GM13977 (cell line): ENCODE results near the gene SREK1.
"Not testable (repeated sequence)": the region's sequence is repeated elsewhere in the genome, so short reads cannot be mapped to it uniquely, and the experiment has no call there.

Source experiments
- DNase-seq: peaks from one replicate; pipeline ENCODE4 v3.0.0; 2012; ENCODE audit warnings: low spot score
- CTCF ChIP-seq: IDR thresholded peaks from 2 replicates; pipeline ENCODE4 v1.5.1; 2012; ENCODE audit warnings: mild to moderate bottlenecking, control low read depth; ENCODE audit not compliant: insufficient read depth; ENCODE audit errors: extremely low read depth, missing control alignments
- in situ Hi-C: fragments of 300-500 bp; cut with MboI; formaldehyde crosslinking; loops from one replicate; pipeline ENCODE4 v1.12.0; 2022; ENCODE audit warnings: low sequenced_read_pairs, low pct_unique_long_range_greater_than_20kb, mixed read lengths, inconsistent platforms; ENCODE audit not compliant: unreplicated experiment

SREK1 gene

GRCh38 chr5:66130493-66130892 is 13.6 kb upstream of the SREK1 start:
- in situ Hi-C loops: no loop called here
- TF ChIP-seq CTCF: no peak

GRCh38 chr5:66134407-66134861 is 9.7 kb upstream of the SREK1 start:
- in situ Hi-C loops: no loop called here
- no peak for TF ChIP-seq CTCF
- no peak for DNase-seq

More at GRCh38 chr5:66130493-66130892, 13.6 kb upstream of the SREK1 start:
- no peak for DNase-seq

GRCh38 chr5:66136053-66136452 is 8.0 kb upstream of the SREK1 start:
- TF ChIP-seq CTCF: no peak
- no peak for DNase-seq
- in situ Hi-C loops: no loop called here

GRCh38 chr5:66136944-66137343 is 7.2 kb upstream of the SREK1 start:
- in situ Hi-C loops, DNase-seq: not testable (repeated sequence)

- in situ Hi-C loops: no loop called here
- TF ChIP-seq CTCF: no peak
- DNase-seq: no peak
These were observed 5.3 kb upstream of the SREK1 start for GRCh38 chr5:66138637-66139317.

GRCh38 chr5:66139318-66139712 is 4.8 kb upstream of the SREK1 start:
- TF ChIP-seq CTCF: no peak
- in situ Hi-C loops: no loop called here

GRCh38 chr5:66142417-66142816 is 1.7 kb upstream of the SREK1 start:
- no peak for TF ChIP-seq CTCF
- no peak for DNase-seq
- in situ Hi-C loops: no loop called here

More at GRCh38 chr5:66139318-66139712, 4.8 kb upstream of the SREK1 start:
- no peak for DNase-seq
